DND-41 (cell line): ENCODE measurements around the gene KRT86.

Experiments
- EZH2 ChIP-seq: IDR thresholded peaks from 3 replicates; pipeline ENCODE4 v1.6.1; 2012; ENCODE audit warnings: borderline replicate concordance, low read depth, mild to moderate bottlenecking, moderate library complexity, low read length, inconsistent platforms; ENCODE audit not compliant: severe bottlenecking
- TF ChIP-seq, protein P1 (sequence below): IDR thresholded peaks from 2 replicates; pipeline ENCODE4 v1.5.1; 2012; ENCODE audit warnings: borderline replicate concordance, low read length, moderate library complexity, mild to moderate bottlenecking; ENCODE audit not compliant: poor library complexity, severe bottlenecking; ENCODE audit errors: extremely low read depth

DNA sequence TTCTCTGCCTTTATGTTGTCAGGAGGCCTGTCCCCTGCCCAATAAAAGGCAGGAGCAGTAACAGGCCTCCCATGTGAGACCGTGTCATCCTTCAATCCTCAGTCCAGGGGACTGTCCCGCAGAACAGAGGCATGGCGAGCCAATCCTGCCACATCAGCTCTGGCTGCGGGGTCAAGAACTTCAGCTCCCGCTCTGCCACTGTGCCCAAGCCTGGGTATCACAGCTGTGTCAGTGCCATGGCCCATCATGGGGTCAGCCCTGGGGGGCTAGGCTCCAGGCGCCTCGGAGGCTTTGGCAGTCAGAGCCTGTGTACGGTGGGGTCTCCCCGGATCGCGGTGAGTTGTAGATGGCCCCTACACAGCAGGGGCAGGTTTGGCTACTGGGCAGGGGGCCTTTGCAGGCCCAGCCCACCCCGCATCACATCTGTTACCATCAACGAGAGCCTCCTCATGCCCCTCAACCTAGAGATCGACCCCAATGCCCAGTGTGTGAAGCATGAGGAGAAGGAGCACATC is 66.7 kb downstream of the KRT86 start:
- TF ChIP-seq, protein P1, sequence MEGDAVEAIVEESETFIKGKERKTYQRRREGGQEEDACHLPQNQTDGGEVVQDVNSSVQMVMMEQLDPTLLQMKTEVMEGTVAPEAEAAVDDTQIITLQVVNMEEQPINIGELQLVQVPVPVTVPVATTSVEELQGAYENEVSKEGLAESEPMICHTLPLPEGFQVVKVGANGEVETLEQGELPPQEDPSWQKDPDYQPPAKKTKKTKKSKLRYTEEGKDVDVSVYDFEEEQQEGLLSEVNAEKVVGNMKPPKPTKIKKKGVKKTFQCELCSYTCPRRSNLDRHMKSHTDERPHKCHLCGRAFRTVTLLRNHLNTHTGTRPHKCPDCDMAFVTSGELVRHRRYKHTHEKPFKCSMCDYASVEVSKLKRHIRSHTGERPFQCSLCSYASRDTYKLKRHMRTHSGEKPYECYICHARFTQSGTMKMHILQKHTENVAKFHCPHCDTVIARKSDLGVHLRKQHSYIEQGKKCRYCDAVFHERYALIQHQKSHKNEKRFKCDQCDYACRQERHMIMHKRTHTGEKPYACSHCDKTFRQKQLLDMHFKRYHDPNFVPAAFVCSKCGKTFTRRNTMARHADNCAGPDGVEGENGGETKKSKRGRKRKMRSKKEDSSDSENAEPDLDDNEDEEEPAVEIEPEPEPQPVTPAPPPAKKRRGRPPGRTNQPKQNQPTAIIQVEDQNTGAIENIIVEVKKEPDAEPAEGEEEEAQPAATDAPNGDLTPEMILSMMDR, result no peak
- TF ChIP-seq EZH2, result no peak
